GM23338 (cell line): ENCODE measurements around the gene EXOC3L2. TPM values are rescaled to one million over a fixed set of nuclear protein-coding genes. Genes with fewer than 3 reads are reported as not detected.
A peak's percentile ranks its signal among the peaks of the same experiment; 100 is the strongest.

ENCODE experiments used
- ATAC-seq: fragments of 200-7000 bp; cut with Tn5 transposase; 3 replicates; pipeline ENCODE4 v1.9.1; 2020
- DNase-seq: peaks from one replicate; pipeline ENCODE4 v3.0.0-alpha.2; 2015; ENCODE audit warnings: low spot score
- H2AFZ ChIP-seq: fragments of 200-600 bp; sonication (generic); 2 replicates; pipeline ENCODE4 v1.8.0; 2016; ENCODE audit warnings: antibody characterized with exemption, mild to moderate bottlenecking, moderate library complexity
- H3F3A ChIP-seq: fragments of 200-600 bp; sonication (generic); replicated peaks from 2 replicates; pipeline ENCODE4 v1.8.0; 2017; ENCODE audit warnings: antibody characterized with exemption, mixed run types, low read depth
- H3K27ac ChIP-seq: fragments of 200-600 bp; sonication (generic); 2 replicates; pipeline ENCODE4 v1.6.1; 2016; ENCODE audit warnings: low read depth
- H3K27me3 ChIP-seq: fragments of 200-600 bp; sonication (generic); 2 replicates; pipeline ENCODE4 v1.8.0; 2016; ENCODE audit warnings: mild to moderate bottlenecking, mixed run types, moderate library complexity; ENCODE audit not compliant: insufficient read depth
- H3K36me3 ChIP-seq: fragments of 200-600 bp; sonication (generic); 2 replicates; pipeline ENCODE4 v1.8.0; 2016; ENCODE audit warnings: mild to moderate bottlenecking; ENCODE audit not compliant: insufficient read depth
- H3K4me1 ChIP-seq: fragments of 200-600 bp; sonication (generic); 2 replicates; pipeline ENCODE4 v1.8.0; 2016; ENCODE audit warnings: mild to moderate bottlenecking, moderate library complexity; ENCODE audit not compliant: insufficient read depth
- H3K4me2 ChIP-seq: fragments of 200-600 bp; sonication (generic); 2 replicates; pipeline ENCODE4 v1.7.1; 2017; ENCODE audit warnings: mixed run types
- H3K4me3 ChIP-seq: fragments of 200-600 bp; sonication (generic); 2 replicates; pipeline ENCODE4 v1.6.1; 2016; ENCODE audit warnings: mixed run types
- H3K79me2 ChIP-seq: fragments of 200-600 bp; sonication (generic); replicated peaks from 2 replicates; pipeline ENCODE4 v1.8.0; 2017; ENCODE audit warnings: mild to moderate bottlenecking; ENCODE audit not compliant: insufficient read depth
- H3K9me2 ChIP-seq: fragments of 200-600 bp; sonication (generic); 2 replicates; pipeline ENCODE4 v1.8.0; 2017; ENCODE audit not compliant: insufficient read depth
- H4K20me1 ChIP-seq: fragments of 200-600 bp; sonication (generic); replicated peaks from 2 replicates; pipeline ENCODE4 v1.8.0; 2017; ENCODE audit warnings: mild to moderate bottlenecking; ENCODE audit not compliant: insufficient read depth
- H3K27ac Mint-ChIP-seq: 2 replicates; pipeline ENCODE4 v1.8.0; 2020; ENCODE audit warnings: inconsistent platforms, mild to moderate bottlenecking, moderate library complexity, mixed read lengths
- H3K27me3 Mint-ChIP-seq: 3 replicates; pipeline ENCODE4 v1.8.0; 2022; ENCODE audit warnings: low read depth, mild to moderate bottlenecking, moderate library complexity, mixed read lengths, inconsistent platforms; ENCODE audit not compliant: insufficient read depth, poor library complexity
- H3K36me3 Mint-ChIP-seq: 3 replicates; pipeline ENCODE4 v1.8.0; 2021; ENCODE audit warnings: low read depth, mild to moderate bottlenecking, inconsistent platforms, moderate library complexity, mixed read lengths
- H3K4me1 Mint-ChIP-seq: 3 replicates; pipeline ENCODE4 v1.8.0; 2020; ENCODE audit warnings: mild to moderate bottlenecking, inconsistent platforms, mixed read lengths
- H3K4me3 Mint-ChIP-seq: 3 replicates; pipeline ENCODE4 v1.8.0; 2021; ENCODE audit warnings: moderate library complexity, mild to moderate bottlenecking, inconsistent platforms, mixed read lengths
- H3K9me3 Mint-ChIP-seq: 3 replicates; pipeline ENCODE4 v1.8.0; 2020; ENCODE audit warnings: moderate library complexity, mild to moderate bottlenecking, inconsistent platforms, mixed read lengths
- CREB1 ChIP-seq: fragments of 250-450 bp; sonication (Bioruptor Pico); IDR thresholded peaks from 2 replicates; pipeline ENCODE4 v1.5.0; 2020; ENCODE audit warnings: low read depth, mild to moderate bottlenecking, moderate library complexity
- EZH2phosphoT487 ChIP-seq: fragments of 200-600 bp; sonication (generic); IDR thresholded peaks from one replicate; pipeline ENCODE4 v1.8.1; 2018; ENCODE audit warnings: antibody characterized with exemption; ENCODE audit not compliant: unreplicated experiment
- NANOG ChIP-seq: IDR thresholded peaks from 2 replicates; pipeline ENCODE4 v1.6.1; 2016; ENCODE audit warnings: antibody characterized with exemption, borderline replicate concordance
- POLR2AphosphoS5 ChIP-seq: IDR thresholded peaks from 2 replicates; pipeline ENCODE4 v1.6.1; 2016; ENCODE audit warnings: antibody characterized with exemption, low read depth
- REST ChIP-seq: IDR thresholded peaks from one replicate; pipeline ENCODE4 v1.6.1; 2018; ENCODE audit warnings: antibody characterized with exemption; ENCODE audit not compliant: unreplicated experiment
- STAT1 ChIP-seq: IDR thresholded peaks from one replicate; pipeline ENCODE4 v1.6.1; 2016; ENCODE audit warnings: antibody characterized with exemption; ENCODE audit not compliant: unreplicated experiment
- ZNF114 ChIP-seq: fragments of 250-450 bp; sonication (Bioruptor Pico); IDR thresholded peaks from 2 replicates; pipeline ENCODE4 v1.5.0; 2020; ENCODE audit warnings: mild to moderate bottlenecking, moderate library complexity
- ZNF331 ChIP-seq: fragments of 250-450 bp; sonication (Bioruptor Pico); IDR thresholded peaks from 2 replicates; pipeline ENCODE4 v1.5.0; 2020; ENCODE audit warnings: low read depth, mild to moderate bottlenecking, moderate library complexity
- ZNF462 ChIP-seq: fragments of 250-450 bp; sonication (Bioruptor Pico); IDR thresholded peaks from 2 replicates; pipeline ENCODE4 v1.5.0; 2020; ENCODE audit warnings: mild to moderate bottlenecking, moderate library complexity
- polyA plus RNA-seq: library from polyadenylated mRNA; unstranded; fragments of >200 nt; fragmentation: Nextera tagmentation; extraction: Ambion mirVana; gene quantifications from 2 replicates; pipeline ENCODE4 v1.2.1, GENCODE V29; 2016
- total RNA-seq: library from RNA; depleted of rRNA; stranded (reverse); fragments of >200 nt; shearing (Covaris generic); gene quantifications from 2 replicates; pipeline ENCODE4 v1.2.3, GENCODE V29; 2014
- TF ChIP-seq, protein P1 (sequence below): IDR thresholded peaks from 2 replicates; pipeline ENCODE4 v1.6.1; 2016; ENCODE audit warnings: antibody characterized with exemption

EXOC3L2 gene
- total and polyA plus RNA-seq, 2 experiments from 2014 or later = 2.8 to 3.2 TPM

GRCh38 chr19:45238556-45238955 is 6.7 kb downstream of the EXOC3L2 start (continued):
- TF ChIP-seq, protein P1, sequence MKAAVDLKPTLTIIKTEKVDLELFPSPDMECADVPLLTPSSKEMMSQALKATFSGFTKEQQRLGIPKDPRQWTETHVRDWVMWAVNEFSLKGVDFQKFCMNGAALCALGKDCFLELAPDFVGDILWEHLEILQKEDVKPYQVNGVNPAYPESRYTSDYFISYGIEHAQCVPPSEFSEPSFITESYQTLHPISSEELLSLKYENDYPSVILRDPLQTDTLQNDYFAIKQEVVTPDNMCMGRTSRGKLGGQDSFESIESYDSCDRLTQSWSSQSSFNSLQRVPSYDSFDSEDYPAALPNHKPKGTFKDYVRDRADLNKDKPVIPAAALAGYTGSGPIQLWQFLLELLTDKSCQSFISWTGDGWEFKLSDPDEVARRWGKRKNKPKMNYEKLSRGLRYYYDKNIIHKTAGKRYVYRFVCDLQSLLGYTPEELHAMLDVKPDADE = no peak
- TF ChIP-seq POLR2AphosphoS5 (no peak), EZH2phosphoT487 (no peak), ZNF114 (CRISPR knock-in tag) (no peak), ZNF331 (no peak), REST (no peak), STAT1 (no peak)

DNA sequence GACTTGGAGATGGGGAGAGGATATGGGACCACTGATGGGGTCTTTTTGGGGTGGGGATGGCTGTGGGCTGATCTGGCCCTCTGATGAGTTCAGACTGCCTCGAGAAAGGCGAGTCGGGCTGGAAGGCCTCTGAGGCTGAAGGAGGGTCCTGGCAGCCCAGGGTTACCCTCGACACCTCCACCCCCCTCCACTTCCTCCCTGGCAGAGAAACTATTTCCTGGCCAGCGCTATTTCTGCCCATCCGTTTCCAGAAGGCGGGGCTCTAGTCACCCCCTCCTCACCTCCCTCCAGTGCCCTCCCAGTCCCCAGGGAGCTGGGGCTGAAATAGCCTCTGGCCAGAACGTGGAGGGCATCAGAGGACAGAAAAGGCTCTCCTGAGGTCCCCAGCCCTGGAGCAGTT is 9.7 kb downstream of the EXOC3L2 start:
- H3K36me3 Mint-ChIP-seq = no peaks in the 10 kb centered on the region
- Histone ChIP-seq H4K20me1 (peaks cover 3% of the 10 kb centered on the region; the same call in 1 of the 2 replicates), H3K36me3 (no peaks in the 10 kb centered on the region), H3K4me2 (peak overlapping the region; percentile 83), H3K79me2 (no peaks in the 10 kb centered on the region), H2AFZ (peak overlapping the region; percentile 90), H3K27me3 (peaks cover 70% of the 10 kb centered on the region), H3K4me1 (peaks cover 8% of the 10 kb centered on the region; the same call in 1 of the 2 replicates), H3K4me3 (peak overlapping the region; percentile 52), H3K9me2 (no peaks in the 10 kb centered on the region), H3K27ac (no peak overlapping the region), H3F3A (peaks cover 6% of the 10 kb centered on the region; the same call in 1 of the 2 replicates)
- peak overlapping the region; percentile 48 for H3K4me3 Mint-ChIP-seq
- DNase-seq = no peak
- no peaks in the 10 kb centered on the region; the same call in 2 of the 3 replicates for H3K9me3 Mint-ChIP-seq
- ATAC-seq = peak; percentile 14
- peaks cover 11% of the 10 kb centered on the region; the same call in 2 of the 3 replicates for H3K4me1 Mint-ChIP-seq
- no peak overlapping the region for H3K27ac Mint-ChIP-seq
- H3K27me3 Mint-ChIP-seq = peaks cover 48% of the 10 kb centered on the region
- TF ChIP-seq, protein P1 = no peak
- no peak for TF ChIP-seq CREB1 (CRISPR knock-in tag)
- no peak for TF ChIP-seq ZNF331
- no peak for TF ChIP-seq ZNF462 (CRISPR knock-in tag)
- TF ChIP-seq ZNF114 (CRISPR knock-in tag) = no peak
- no peak for TF ChIP-seq NANOG
